Measurements from ENCODE around the gene DCTN4. TPM values are rescaled to one million over a fixed set of nuclear protein-coding genes. Genes with fewer than 3 reads are reported as not detected.

Gene DCTN4
- total and polyA plus RNA-seq, 9 of the 15 experiments (the other 6 are each of a cell fraction or from before 2014, with no cell fraction given): 20.4 to 64.9 (median 49.9) TPM

- TF ChIP-seq YY1 (IDR thresholded peaks at IDR 0.05; ENCODE audit: borderline replicate concordance in 1 of 3, control insufficient read depth in 1 of 3, extremely low read depth in 1 of 3, insufficient read depth in 3 of 3, insufficient read length in 1 of 3, insufficient replicate concordance in 2 of 3, low read depth in 1 of 3, low read length in 2 of 3): peak in 1 of 3 experiments; percentile 31
- TF ChIP-seq ARID1B (IDR thresholded peaks at IDR 0.05): peak; percentile 27; the same call in 1 of the 2 replicates
- TF ChIP-seq KDM5B (IDR thresholded peaks at IDR 0.05; ENCODE audit: insufficient replicate concordance, low read depth, low read length): peak; percentile 68
- TF ChIP-seq POLR2G (IDR thresholded peaks at IDR 0.05; ENCODE audit: low read depth, low read length): peak; percentile 84
- TF ChIP-seq, protein P1, sequence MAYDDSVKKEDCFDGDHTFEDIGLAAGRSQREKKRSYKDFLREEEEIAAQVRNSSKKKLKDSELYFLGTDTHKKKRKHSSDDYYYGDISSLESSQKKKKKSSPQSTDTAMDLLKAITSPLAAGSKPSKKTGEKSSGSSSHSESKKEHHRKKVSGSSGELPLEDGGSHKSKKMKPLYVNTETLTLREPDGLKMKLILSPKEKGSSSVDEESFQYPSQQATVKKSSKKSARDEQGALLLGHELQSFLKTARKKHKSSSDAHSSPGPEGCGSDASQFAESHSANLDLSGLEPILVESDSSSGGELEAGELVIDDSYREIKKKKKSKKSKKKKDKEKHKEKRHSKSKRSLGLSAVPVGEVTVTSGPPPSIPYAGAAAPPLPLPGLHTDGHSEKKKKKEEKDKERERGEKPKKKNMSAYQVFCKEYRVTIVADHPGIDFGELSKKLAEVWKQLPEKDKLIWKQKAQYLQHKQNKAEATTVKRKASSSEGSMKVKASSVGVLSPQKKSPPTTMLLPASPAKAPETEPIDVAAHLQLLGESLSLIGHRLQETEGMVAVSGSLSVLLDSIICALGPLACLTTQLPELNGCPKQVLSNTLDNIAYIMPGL (CRISPR knock-in tag; IDR thresholded peaks at IDR 0.05): 0 out of 2 replicates have a peak, but pooled peaks have one; percentile 34
- TF ChIP-seq, protein P2, sequence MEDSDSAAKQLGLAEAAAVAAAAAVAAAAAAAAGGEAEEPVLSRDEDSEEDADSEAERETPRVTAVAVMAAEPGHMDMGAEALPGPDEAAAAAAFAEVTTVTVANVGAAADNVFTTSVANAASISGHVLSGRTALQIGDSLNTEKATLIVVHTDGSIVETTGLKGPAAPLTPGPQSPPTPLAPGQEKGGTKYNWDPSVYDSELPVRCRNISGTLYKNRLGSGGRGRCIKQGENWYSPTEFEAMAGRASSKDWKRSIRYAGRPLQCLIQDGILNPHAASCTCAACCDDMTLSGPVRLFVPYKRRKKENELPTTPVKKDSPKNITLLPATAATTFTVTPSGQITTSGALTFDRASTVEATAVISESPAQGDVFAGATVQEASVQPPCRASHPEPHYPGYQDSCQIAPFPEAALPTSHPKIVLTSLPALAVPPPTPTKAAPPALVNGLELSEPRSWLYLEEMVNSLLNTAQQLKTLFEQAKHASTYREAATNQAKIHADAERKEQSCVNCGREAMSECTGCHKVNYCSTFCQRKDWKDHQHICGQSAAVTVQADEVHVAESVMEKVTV (CRISPR knock-in tag; IDR thresholded peaks at IDR 0.05): peak; percentile 59
- TF ChIP-seq ZNF589 (CRISPR knock-in tag; IDR thresholded peaks at IDR 0.05; ENCODE audit: low read depth): 0 out of 2 replicates have a peak, but pooled peaks have one; percentile 67
- peak; percentile 39; the same call in 1 of the 2 replicates for TF ChIP-seq ZNF584 (CRISPR knock-in tag; IDR thresholded peaks at IDR 0.05; ENCODE audit: low read depth)
- TF ChIP-seq NONO (IDR thresholded peaks at IDR 0.05; ENCODE audit: low read depth in 2 of 2, low read length in 1 of 2): 0 out of 4 replicates have a peak, but pooled peaks of 1 of the 2 experiments have one; percentile 51
- peak; percentile 8; the same call in 1 of the 2 replicates for TF ChIP-seq ATF7 (IDR thresholded peaks at IDR 0.05)
- peak; percentile 80 to 88; a peak in 3 of 4 replicates for TF ChIP-seq TEAD1 (CRISPR knock-in tag; IDR thresholded peaks at IDR 0.05)
- 0 out of 2 replicates have a peak, but pooled peaks have one; percentile 25 for TF ChIP-seq ZNF395 (CRISPR knock-in tag; IDR thresholded peaks at IDR 0.05)
- TF ChIP-seq EP300 (IDR thresholded peaks at IDR 0.05; ENCODE audit: low read length): peak; percentile 7; the same call in 1 of the 2 replicates
- TF ChIP-seq CHD1 (IDR thresholded peaks at IDR 0.05; ENCODE audit: low read length): peak; percentile 82
- peak; percentile 73; the same call in 1 of the 2 replicates for TF ChIP-seq PHF8 (IDR thresholded peaks at IDR 0.05; ENCODE audit: borderline replicate concordance, low read length)
- TF ChIP-seq E2F3 (CRISPR knock-in tag; IDR thresholded peaks at IDR 0.05): 0 out of 2 replicates have a peak, but pooled peaks have one; percentile 3
- peak; percentile 71 to 81 (median 80) for TF ChIP-seq CTCF (IDR thresholded peaks at IDR 0.05 in 2 of 3, conservative IDR thresholded peaks at IDR 0.05 in 1 of 3; ENCODE audit: insufficient read depth in 2 of 3, low read depth in 1 of 3, low read length in 3 of 3)
Measured at GRCh38 chr5:150778517-150779396, 19.9 kb upstream of the DCTN4 start, which contains the start of gene SMIM3 (continued).
